A673 (cell line): ENCODE results near the gene ZNF664.

Experiments
- EZH2 ChIP-seq: fragments of 200-600 bp; sonication (generic); IDR thresholded peaks from 2 replicates; pipeline ENCODE4 v1.6.1; 2017; ENCODE audit warnings: borderline replicate concordance, low read depth, mild to moderate bottlenecking, mixed read lengths, antibody characterized with exemption, low read length; ENCODE audit not compliant: poor library complexity, severe bottlenecking
- TF ChIP-seq, protein P1 (sequence below): fragments of 300-800, 200-600 bp; sonication (generic); conservative IDR thresholded peaks from 2 replicates; pipeline ENCODE4 v1.5.1; 2017; ENCODE audit warnings: low read depth, mild to moderate bottlenecking, antibody characterized with exemption, low read length, moderate library complexity, mixed read lengths

DNA sequence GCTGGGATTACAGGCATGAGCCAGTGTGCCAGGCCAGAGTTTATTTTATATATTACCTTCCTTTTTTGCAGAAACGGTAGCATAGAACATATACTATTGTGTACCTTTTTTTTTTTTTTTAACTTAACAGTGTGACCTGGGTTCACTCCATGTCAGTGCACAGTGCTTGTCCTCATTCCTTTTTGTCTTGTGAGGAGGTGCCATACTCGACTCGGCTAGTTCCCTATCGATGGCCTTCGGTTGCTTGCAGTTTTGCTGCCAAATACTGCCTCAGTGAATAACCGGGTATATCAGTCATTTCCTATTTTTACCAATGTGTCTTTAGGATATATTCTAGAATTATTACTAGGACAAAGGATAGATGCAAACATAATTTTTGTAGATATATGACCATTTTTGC is 36.8 kb downstream of the ZNF664 start:
- TF ChIP-seq, protein P1, sequence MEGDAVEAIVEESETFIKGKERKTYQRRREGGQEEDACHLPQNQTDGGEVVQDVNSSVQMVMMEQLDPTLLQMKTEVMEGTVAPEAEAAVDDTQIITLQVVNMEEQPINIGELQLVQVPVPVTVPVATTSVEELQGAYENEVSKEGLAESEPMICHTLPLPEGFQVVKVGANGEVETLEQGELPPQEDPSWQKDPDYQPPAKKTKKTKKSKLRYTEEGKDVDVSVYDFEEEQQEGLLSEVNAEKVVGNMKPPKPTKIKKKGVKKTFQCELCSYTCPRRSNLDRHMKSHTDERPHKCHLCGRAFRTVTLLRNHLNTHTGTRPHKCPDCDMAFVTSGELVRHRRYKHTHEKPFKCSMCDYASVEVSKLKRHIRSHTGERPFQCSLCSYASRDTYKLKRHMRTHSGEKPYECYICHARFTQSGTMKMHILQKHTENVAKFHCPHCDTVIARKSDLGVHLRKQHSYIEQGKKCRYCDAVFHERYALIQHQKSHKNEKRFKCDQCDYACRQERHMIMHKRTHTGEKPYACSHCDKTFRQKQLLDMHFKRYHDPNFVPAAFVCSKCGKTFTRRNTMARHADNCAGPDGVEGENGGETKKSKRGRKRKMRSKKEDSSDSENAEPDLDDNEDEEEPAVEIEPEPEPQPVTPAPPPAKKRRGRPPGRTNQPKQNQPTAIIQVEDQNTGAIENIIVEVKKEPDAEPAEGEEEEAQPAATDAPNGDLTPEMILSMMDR = no peak
- no peak for TF ChIP-seq EZH2
